DND-41 (cell line): ENCODE data around the gene NOL4L.

Source experiments
- ATAC-seq: fragments of 200-7000 bp; cut with Tn5 transposase; 3 replicates; pipeline ENCODE4 v1.9.1; 2021; ENCODE audit warnings: low read depth; ENCODE audit not compliant: insufficient read depth
- DNase-seq: peaks from one replicate; pipeline ENCODE4 v3.0.0-alpha.2; 2020
- H2AFZ ChIP-seq: 2 replicates; pipeline ENCODE4 v1.6.0; 2012; ENCODE audit warnings: low read depth, low read length
- H3K27ac ChIP-seq: 2 replicates; pipeline ENCODE4 v1.5.1; 2012; ENCODE audit warnings: low read length, inconsistent platforms
- H3K27me3 ChIP-seq: fragments of 200-600 bp; sonication (generic); 2 replicates; pipeline ENCODE4 v1.6.0; 2012; ENCODE audit warnings: low read length, mild to moderate bottlenecking, inconsistent platforms; ENCODE audit not compliant: insufficient read depth, poor library complexity
- H3K36me3 ChIP-seq: 2 replicates; pipeline ENCODE4 v1.5.1; 2012; ENCODE audit warnings: low read length, inconsistent platforms; ENCODE audit not compliant: insufficient read depth
- H3K4me1 ChIP-seq: 2 replicates; pipeline ENCODE4 v1.5.1; 2012; ENCODE audit warnings: mild to moderate bottlenecking, low read length; ENCODE audit not compliant: insufficient read depth
- H3K4me2 ChIP-seq: 2 replicates; pipeline ENCODE4 v1.6.0; 2012; ENCODE audit warnings: mild to moderate bottlenecking, moderate library complexity, low read length, inconsistent platforms; ENCODE audit not compliant: insufficient read depth
- H3K4me3 ChIP-seq, 2 experiments: fragments of 200-600 bp in 1 of 2; shearing (Covaris generic) in 1 of 2; 2 replicates each; pipeline ENCODE4 v1.5.1; 2012 to 2016; ENCODE audit warnings: inconsistent platforms in 2 of 2, low read length in 2 of 2, mild to moderate bottlenecking in 2 of 2, low read depth in 1 of 2, moderate library complexity in 1 of 2
- H3K79me2 ChIP-seq: 2 replicates; pipeline ENCODE4 v1.6.0; 2012; ENCODE audit warnings: low read length, inconsistent platforms; ENCODE audit not compliant: insufficient read depth
- H3K9ac ChIP-seq: 2 replicates; pipeline ENCODE4 v1.6.0; 2012; ENCODE audit warnings: low read depth, mild to moderate bottlenecking, inconsistent platforms, low read length, moderate library complexity
- H3K9me3 ChIP-seq: 2 replicates; pipeline ENCODE4 v1.5.1; 2012; ENCODE audit warnings: low read length, moderate library complexity, mild to moderate bottlenecking, inconsistent platforms; ENCODE audit not compliant: insufficient read depth, severe bottlenecking
- H4K20me1 ChIP-seq: 2 replicates; pipeline ENCODE4 v1.6.0; 2012; ENCODE audit warnings: low read length; ENCODE audit not compliant: insufficient read depth
- EZH2 ChIP-seq: IDR thresholded peaks from 3 replicates; pipeline ENCODE4 v1.6.1; 2012; ENCODE audit warnings: borderline replicate concordance, low read depth, mild to moderate bottlenecking, moderate library complexity, low read length, inconsistent platforms; ENCODE audit not compliant: severe bottlenecking
- TF ChIP-seq, protein P1 (sequence below): IDR thresholded peaks from 2 replicates; pipeline ENCODE4 v1.5.1; 2012; ENCODE audit warnings: borderline replicate concordance, low read length, moderate library complexity, mild to moderate bottlenecking; ENCODE audit not compliant: poor library complexity, severe bottlenecking; ENCODE audit errors: extremely low read depth

Gene NOL4L

DNA sequence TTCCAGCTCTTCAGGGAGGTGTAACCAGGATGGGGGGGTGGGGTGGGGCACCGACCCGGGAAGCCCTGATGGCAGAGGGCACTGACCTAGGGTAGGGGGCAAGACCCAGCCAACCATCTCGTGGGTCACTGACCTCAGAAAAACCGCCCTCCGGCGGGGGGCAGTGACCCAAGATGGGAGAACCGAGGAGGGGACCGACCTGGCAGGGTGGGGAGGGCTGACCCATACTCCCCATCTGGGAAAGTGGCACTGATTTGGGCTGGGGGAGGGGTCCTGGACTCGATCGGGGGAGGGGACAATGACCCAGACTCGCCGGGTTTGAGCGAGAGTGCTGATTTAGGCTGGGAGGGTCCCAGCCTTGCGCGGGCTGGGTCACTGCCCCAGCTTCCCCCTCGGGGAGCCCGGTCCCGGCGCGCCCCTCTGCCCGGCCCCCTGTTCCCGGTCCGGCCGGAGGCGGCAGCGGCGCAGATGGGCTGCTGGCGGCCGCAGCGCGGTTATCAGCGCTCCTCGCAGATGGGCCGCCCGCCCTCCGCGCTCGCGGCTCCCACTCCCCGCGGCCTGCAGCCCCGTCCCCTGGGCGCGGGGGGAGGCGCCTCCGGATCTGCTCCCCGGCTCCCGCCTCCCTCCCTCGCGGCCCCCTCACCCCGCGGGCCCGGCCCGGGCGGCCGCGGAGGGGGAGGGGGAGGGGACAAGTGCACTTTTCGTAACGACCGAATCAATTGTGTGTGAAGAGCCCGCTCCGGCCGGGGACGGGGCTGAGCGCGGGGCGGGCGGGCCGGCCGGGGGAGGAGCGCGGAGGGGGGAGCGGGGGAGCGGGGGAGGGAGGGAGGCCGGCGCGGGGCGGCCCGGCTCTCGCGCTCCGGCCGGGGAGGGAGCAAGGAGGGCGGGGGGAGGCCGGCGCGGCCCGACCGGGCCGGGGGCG is 2.2 kb downstream of the NOL4L start:
- Histone ChIP-seq H3K36me3 (no peaks in the 10 kb centered on the region; the same call in 1 of the 2 replicates), H3K79me2 (peaks cover 53% of the 10 kb centered on the region), H3K4me3 (peak overlapping the region; percentile 31 to 88; a peak in 3 of 4 replicates), H2AFZ (no peak overlapping the region), H3K27ac (no peak overlapping the region), H3K9me3 (no peaks in the 10 kb centered on the region), H4K20me1 (peaks cover 59% of the 10 kb centered on the region), H3K4me1 (peaks cover 30% of the 10 kb centered on the region), H3K27me3 (peaks cover 4% of the 10 kb centered on the region), H3K4me2 (peak overlapping the region; percentile 98), H3K9ac (peak overlapping the region; percentile 81; the same call in 1 of the 2 replicates)
- no peak for TF ChIP-seq EZH2
- TF ChIP-seq, protein P1, sequence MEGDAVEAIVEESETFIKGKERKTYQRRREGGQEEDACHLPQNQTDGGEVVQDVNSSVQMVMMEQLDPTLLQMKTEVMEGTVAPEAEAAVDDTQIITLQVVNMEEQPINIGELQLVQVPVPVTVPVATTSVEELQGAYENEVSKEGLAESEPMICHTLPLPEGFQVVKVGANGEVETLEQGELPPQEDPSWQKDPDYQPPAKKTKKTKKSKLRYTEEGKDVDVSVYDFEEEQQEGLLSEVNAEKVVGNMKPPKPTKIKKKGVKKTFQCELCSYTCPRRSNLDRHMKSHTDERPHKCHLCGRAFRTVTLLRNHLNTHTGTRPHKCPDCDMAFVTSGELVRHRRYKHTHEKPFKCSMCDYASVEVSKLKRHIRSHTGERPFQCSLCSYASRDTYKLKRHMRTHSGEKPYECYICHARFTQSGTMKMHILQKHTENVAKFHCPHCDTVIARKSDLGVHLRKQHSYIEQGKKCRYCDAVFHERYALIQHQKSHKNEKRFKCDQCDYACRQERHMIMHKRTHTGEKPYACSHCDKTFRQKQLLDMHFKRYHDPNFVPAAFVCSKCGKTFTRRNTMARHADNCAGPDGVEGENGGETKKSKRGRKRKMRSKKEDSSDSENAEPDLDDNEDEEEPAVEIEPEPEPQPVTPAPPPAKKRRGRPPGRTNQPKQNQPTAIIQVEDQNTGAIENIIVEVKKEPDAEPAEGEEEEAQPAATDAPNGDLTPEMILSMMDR = no peak
- peak; percentile 39 for DNase-seq
- no peak for ATAC-seq

- peak overlapping the region; percentile 98 for H3K4me2 ChIP-seq
- no peak for DNase-seq
- no peak overlapping the region for H3K9ac ChIP-seq
- H3K9me3 ChIP-seq = no peaks in the 10 kb centered on the region
- peaks cover 4% of the 10 kb centered on the region for H3K27me3 ChIP-seq
- no peak for ATAC-seq
- no peak overlapping the region for H3K4me3 ChIP-seq
- no peak overlapping the region for H3K27ac ChIP-seq
- peaks cover 30% of the 10 kb centered on the region for H3K4me1 ChIP-seq
- peaks cover 62% of the 10 kb centered on the region for H3K79me2 ChIP-seq
- H4K20me1 ChIP-seq = peaks cover 67% of the 10 kb centered on the region
- no peaks in the 10 kb centered on the region; the same call in 1 of the 2 replicates for H3K36me3 ChIP-seq
- H2AFZ ChIP-seq = no peak overlapping the region
- TF ChIP-seq, protein P1 = no peak
- TF ChIP-seq EZH2 = no peak
Measured at GRCh38 chr20:32581839-32582658, 3.1 kb downstream of the NOL4L start.

- no peak; the same call in 2 of the 3 replicates for ATAC-seq
Measured at GRCh38 chr20:32580970-32581838, 3.9 kb downstream of the NOL4L start.

More at GRCh38 chr20:32580970-32581838, 3.9 kb downstream of the NOL4L start:
- Histone ChIP-seq H3K36me3 (no peaks in the 10 kb centered on the region; the same call in 1 of the 2 replicates), H4K20me1 (peaks cover 71% of the 10 kb centered on the region), H3K9ac (no peak overlapping the region), H3K4me3 (no peak overlapping the region), H3K79me2 (peaks cover 70% of the 10 kb centered on the region), H3K4me2 (no peak overlapping the region), H2AFZ (no peak overlapping the region), H3K27ac (no peak overlapping the region), H3K9me3 (no peaks in the 10 kb centered on the region), H3K4me1 (peaks cover 30% of the 10 kb centered on the region), H3K27me3 (peaks cover 4% of the 10 kb centered on the region)
- TF ChIP-seq, protein P1 = no peak
- TF ChIP-seq EZH2 = no peak
- peak; percentile 54 for DNase-seq
